ENCODE results near the gene DISC1. TPM values are rescaled to one million over a fixed set of nuclear protein-coding genes. Genes with fewer than 3 reads are reported as not detected.
"Not testable (repeated sequence)": the region's sequence is repeated elsewhere in the genome, so short reads cannot be mapped to it uniquely, and the experiment has no call there.

The DISC1 gene
- total RNA-seq, 6 experiments from 2014 or later = 1.8 to 3.3 (median 2.4) TPM

DNA sequence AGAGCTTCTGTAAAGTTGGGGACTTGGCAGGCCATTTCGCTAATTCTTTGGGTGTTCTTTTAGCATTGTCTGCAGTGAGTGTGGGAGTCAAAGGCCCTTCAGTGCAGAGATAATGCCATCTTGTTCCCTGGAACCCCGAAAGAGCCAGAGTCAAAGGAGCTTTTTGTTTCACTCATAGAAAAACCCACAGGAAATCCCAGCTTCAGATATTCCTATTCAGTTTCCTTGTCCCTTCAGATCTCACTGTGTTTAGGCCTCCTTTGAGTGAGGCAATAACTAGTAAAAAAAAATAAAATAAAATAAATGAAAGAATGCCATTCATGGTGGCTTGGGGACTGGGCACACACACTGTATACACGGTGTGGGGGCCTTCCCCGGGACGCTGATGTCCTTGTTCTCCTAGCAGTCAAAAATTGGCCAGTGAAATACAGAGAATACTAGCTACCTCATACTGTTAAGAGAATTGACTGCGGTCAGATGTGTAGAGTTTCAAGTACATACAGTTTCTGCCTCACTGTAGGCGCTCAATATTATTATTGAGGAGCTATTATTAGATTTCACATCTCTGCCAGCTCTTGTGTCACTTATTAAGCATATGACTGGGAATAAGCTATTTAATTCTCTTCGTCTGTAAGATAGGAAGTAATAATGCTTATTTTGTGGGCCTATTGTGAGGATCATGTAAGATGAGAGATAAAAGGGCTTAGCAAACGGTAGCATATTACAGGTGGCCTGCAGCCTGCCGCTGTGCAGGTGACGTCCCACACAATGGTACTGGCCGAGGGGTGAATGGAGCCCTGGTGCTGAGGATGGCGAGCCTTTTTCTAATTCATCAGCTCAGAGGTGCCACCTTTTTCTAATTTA lies 16.7 kb downstream of the DISC1 start:
- no peak overlapping the region for H3K27ac ChIP-seq
- no peaks in the 10 kb centered on the region for H3K36me3 ChIP-seq
- TF ChIP-seq, protein P1, sequence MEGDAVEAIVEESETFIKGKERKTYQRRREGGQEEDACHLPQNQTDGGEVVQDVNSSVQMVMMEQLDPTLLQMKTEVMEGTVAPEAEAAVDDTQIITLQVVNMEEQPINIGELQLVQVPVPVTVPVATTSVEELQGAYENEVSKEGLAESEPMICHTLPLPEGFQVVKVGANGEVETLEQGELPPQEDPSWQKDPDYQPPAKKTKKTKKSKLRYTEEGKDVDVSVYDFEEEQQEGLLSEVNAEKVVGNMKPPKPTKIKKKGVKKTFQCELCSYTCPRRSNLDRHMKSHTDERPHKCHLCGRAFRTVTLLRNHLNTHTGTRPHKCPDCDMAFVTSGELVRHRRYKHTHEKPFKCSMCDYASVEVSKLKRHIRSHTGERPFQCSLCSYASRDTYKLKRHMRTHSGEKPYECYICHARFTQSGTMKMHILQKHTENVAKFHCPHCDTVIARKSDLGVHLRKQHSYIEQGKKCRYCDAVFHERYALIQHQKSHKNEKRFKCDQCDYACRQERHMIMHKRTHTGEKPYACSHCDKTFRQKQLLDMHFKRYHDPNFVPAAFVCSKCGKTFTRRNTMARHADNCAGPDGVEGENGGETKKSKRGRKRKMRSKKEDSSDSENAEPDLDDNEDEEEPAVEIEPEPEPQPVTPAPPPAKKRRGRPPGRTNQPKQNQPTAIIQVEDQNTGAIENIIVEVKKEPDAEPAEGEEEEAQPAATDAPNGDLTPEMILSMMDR (IDR thresholded peaks at IDR 0.05) = no peak
- no peak for TF ChIP-seq POLR2A (IDR thresholded peaks at IDR 0.05)
- no peaks in the 10 kb centered on the region for H3K9me3 ChIP-seq
- H3K4me1 ChIP-seq = no peaks in the 10 kb centered on the region
- intact Hi-C loops (cut with DNase I) = no loop called here
- 75% methylated on average over 10 of the region's 13 CpGs for WGBS (ENCODE audit: insufficient coverage, low coverage, low lambda C conversion rate, missing lambda C conversion rate)
- no peak overlapping the region for H3K4me3 ChIP-seq
- no peaks in the 10 kb centered on the region for H3K27me3 ChIP-seq
- DNase-seq (no peak), ATAC-seq (no peak)

DNA sequence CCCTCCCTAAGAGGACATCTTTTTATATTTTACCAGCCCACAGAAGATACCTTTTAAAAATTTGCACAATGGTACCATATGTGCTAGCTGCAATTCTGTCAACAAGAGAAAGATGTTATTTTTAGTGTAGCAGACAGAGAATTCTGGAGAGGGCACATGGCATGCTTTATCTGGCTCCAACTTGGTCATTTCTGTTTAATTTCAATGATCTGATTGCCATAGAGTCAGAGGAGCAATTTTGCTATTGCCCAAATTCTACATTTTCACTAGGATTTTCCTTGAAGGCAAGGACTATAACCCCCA lies 17.3 kb downstream of the DISC1 start:
- no peaks in the 10 kb centered on the region for H3K27me3 ChIP-seq
- intact Hi-C loops (cut with DNase I) = no loop called here
- DNase-seq (no peak), ATAC-seq (no peak)
- TF ChIP-seq, protein P1 (IDR thresholded peaks at IDR 0.05) = no peak
- TF ChIP-seq POLR2A (IDR thresholded peaks at IDR 0.05) = no peak
- H3K27ac ChIP-seq = no peak overlapping the region
- no peaks in the 10 kb centered on the region for H3K4me1 ChIP-seq
- no peaks in the 10 kb centered on the region for H3K9me3 ChIP-seq
- no peaks in the 10 kb centered on the region for H3K36me3 ChIP-seq
- H3K4me3 ChIP-seq = no peak overlapping the region

DNA sequence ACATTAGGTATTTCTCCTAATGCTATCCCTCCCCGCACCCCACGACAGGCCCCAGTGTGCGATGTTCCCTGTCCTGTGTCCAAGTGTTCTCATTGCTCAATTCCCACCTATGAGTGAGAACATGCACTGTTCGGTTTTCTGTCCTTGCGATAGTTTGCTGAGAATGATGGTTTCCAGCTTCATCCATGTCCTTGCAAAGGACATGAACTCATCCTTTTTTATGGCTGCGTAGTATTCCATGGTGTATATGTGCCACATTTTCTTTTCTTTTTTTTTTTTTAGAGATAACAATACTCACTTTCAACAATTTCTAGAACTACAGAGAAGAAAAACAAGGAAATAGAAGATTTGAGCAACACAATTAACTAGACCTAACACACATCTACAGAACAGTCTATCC lies 19.0 kb downstream of the DISC1 start:
- ATAC-seq; H3K9me3 ChIP-seq; H3K4me3 ChIP-seq; H3K36me3 ChIP-seq; H3K4me1 ChIP-seq; intact Hi-C loops (cut with DNase I); H3K27ac ChIP-seq; H3K27me3 ChIP-seq; DNase-seq: not testable (repeated sequence)
- WGBS (ENCODE audit: insufficient coverage, low coverage, low lambda C conversion rate, missing lambda C conversion rate) = 96% methylated on average over 6 of the region's 6 CpGs

DNA sequence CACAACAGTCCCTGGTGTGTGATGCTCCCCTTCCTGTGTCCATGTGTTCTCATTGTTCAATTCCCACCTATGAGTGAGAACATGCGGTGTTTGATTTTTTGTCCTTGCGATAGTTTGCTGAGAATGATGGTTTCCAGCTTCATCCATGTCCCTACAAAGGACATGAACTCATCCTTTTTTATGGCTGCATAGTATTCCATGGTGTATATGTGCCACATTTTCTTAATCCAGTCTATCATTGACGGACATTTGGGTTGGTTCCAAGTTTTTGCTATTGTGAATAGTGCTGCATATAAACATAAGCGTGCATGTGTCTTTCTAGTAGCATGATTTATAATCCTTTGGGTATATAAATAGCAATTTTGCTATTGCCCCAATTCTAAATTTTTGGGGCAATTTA lies 19.6 kb downstream of the DISC1 start:
- ATAC-seq; H3K27ac ChIP-seq; H3K4me3 ChIP-seq; H3K9me3 ChIP-seq; intact Hi-C loops (cut with DNase I); H3K27me3 ChIP-seq; H3K36me3 ChIP-seq; DNase-seq; H3K4me1 ChIP-seq: not testable (repeated sequence)
- WGBS (ENCODE audit: insufficient coverage, low coverage, low lambda C conversion rate, missing lambda C conversion rate) = 88% methylated on average over 2 of the region's 4 CpGs

DNA sequence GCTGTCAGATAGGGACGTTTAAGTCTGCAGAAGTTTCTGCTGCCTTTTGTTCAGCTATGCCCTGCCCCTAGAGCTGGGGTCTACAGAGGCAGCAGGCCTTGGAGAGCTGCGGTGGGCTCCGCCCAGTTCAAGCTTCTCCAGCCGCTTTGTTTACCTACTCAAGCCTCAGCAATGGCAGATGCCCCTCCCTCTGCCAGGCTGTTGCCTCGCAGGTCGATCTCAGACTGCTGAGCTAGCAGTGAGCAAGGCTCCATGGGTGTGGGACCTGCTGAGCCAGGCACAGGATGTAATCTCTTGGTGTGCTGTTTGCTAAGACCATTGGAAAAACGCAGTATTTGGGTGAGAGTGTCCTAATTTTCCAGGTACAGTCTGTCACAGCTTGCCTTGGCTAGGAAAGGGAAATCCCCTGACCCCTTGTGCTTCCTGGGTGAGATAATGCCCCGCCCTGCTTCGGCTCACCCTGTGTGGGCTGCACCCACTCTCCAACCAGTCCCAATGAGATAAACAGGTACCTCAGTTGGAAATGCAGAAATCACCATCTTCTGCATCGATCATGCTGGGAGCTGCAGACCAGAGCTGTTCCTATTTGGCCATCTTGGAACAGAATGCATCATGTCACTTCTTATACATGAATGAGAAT lies 25.2 kb downstream of the DISC1 start:
- H3K36me3 ChIP-seq; H3K4me3 ChIP-seq; DNase-seq; H3K27ac ChIP-seq; ATAC-seq; H3K4me1 ChIP-seq; H3K27me3 ChIP-seq; intact Hi-C loops (cut with DNase I); H3K9me3 ChIP-seq: not testable (repeated sequence)
- 46% methylated on average over 7 of the region's 10 CpGs for WGBS (ENCODE audit: insufficient coverage, low coverage, low lambda C conversion rate, missing lambda C conversion rate)

DNA sequence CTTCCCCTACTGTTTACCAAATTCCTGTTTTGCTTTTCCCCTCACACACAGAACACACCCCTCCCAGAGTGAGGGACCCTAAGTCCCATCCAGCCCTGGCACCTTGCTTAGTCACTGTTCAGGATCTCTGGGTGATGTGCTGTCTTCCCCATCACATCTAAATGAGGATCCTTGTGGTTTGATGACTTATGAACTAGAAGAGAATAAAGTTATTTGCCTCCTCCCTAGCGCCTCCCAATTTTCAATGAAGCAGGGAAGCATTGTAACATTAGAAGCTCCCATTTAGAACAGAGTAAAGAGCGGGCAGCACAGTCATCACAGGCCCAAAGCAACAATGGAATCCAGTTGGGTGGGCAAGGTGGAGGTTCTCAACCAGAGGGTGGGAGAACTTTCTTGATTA lies 27.0 kb downstream of the DISC1 start:
- H3K4me3 ChIP-seq = no peak overlapping the region
- H3K9me3 ChIP-seq = peaks cover 0 to 2% (median 0%) of the 10 kb centered on the region in 4 donors
- H3K36me3 ChIP-seq = no peaks in the 10 kb centered on the region

More for the DNA sequence above, 27.0 kb downstream of the DISC1 start:
- no peak for TF ChIP-seq POLR2A (IDR thresholded peaks at IDR 0.05)
- TF ChIP-seq, protein P1 (IDR thresholded peaks at IDR 0.05) = no peak
- Histone ChIP-seq H3K4me1 (no peaks in the 10 kb centered on the region), H3K27ac (no peak overlapping the region), H3K27me3 (no peaks in the 10 kb centered on the region)
- ATAC-seq = no peak
- intact Hi-C loops (cut with DNase I) = no loop called here
- WGBS (ENCODE audit: insufficient coverage, low coverage, low lambda C conversion rate, missing lambda C conversion rate) = 90% methylated on average over 1 of the region's 2 CpGs
- no peak for DNase-seq
